DND-41 (cell line): ENCODE data around the gene SLC15A4.

Source experiments
- EZH2 ChIP-seq: IDR thresholded peaks from 3 replicates; pipeline ENCODE4 v1.6.1; 2012; ENCODE audit warnings: borderline replicate concordance, low read depth, mild to moderate bottlenecking, moderate library complexity, low read length, inconsistent platforms; ENCODE audit not compliant: severe bottlenecking
- TF ChIP-seq, protein P1 (sequence below): IDR thresholded peaks from 2 replicates; pipeline ENCODE4 v1.5.1; 2012; ENCODE audit warnings: borderline replicate concordance, low read length, moderate library complexity, mild to moderate bottlenecking; ENCODE audit not compliant: poor library complexity, severe bottlenecking; ENCODE audit errors: extremely low read depth

DNA sequence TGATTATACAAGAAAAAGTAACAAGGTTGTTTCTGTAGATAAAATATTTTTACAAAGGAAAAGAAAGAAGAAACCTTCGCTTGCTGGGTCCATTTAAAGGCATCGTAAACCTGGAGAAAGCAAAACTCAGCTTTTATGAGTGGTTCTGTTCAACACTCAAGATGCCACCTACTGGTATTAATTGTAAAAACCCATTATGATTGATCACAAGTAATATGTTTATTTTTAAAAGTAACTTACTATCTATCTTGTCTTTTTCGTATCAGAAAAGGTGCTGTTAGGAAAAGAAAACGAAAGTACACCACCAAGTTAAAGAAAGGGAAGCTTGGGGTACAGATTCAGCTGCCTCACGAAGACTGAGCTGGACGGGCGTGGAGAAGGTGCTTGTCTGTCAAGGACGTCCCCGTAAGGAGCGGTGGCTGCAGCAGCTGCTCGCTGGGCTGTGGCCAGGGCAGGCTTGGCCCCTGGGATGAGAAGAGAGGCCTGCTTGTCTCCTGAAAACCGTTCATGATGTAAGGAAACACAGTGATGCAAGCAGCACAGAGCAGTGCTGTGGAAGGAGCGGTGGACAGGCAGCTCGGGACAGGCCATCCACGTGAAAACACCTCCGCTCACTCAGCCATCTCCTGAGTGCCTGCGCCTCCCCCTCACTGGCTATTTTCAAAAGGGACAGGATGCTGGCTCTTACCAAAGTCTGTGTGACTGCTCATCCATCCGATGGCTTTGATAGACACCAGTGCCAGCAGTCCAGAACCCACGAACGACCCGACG lies 25.0 kb downstream of the SLC15A4 start:
- TF ChIP-seq, protein P1, sequence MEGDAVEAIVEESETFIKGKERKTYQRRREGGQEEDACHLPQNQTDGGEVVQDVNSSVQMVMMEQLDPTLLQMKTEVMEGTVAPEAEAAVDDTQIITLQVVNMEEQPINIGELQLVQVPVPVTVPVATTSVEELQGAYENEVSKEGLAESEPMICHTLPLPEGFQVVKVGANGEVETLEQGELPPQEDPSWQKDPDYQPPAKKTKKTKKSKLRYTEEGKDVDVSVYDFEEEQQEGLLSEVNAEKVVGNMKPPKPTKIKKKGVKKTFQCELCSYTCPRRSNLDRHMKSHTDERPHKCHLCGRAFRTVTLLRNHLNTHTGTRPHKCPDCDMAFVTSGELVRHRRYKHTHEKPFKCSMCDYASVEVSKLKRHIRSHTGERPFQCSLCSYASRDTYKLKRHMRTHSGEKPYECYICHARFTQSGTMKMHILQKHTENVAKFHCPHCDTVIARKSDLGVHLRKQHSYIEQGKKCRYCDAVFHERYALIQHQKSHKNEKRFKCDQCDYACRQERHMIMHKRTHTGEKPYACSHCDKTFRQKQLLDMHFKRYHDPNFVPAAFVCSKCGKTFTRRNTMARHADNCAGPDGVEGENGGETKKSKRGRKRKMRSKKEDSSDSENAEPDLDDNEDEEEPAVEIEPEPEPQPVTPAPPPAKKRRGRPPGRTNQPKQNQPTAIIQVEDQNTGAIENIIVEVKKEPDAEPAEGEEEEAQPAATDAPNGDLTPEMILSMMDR, result peak; percentile 18
- no peak for TF ChIP-seq EZH2
